Left lung (tissue), 10 donors: ENCODE data around the gene UQCR10. TPM values are rescaled to one million over a fixed set of nuclear protein-coding genes. Genes with fewer than 3 reads are reported as not detected.

Experiments used
- ATAC-seq: fragments of 200-7000 bp; cut with Tn5 transposase; one replicate; pipeline ENCODE4 v1.9.1; 2020; ENCODE audit warnings: moderate library complexity
- DNase-seq, 4 donors: peaks; one replicate each; pipeline ENCODE4 v3.0.0-alpha.2; 2013 to 2020
- H3K27ac ChIP-seq, 2 donors: fragments of 200-600 bp; sonication (generic) in 1 of 2; one replicate each; pipeline versions ENCODE4 v1.5.0 to v1.8.0; 2020 to 2021
- H3K27me3 ChIP-seq, 2 donors: fragments of 200-600 bp; sonication (generic) in 1 of 2; one replicate each; pipeline versions ENCODE4 v1.5.0 to v1.8.0; 2020 to 2021
- H3K36me3 ChIP-seq, 2 donors: fragments of 200-600 bp; sonication (generic) in 1 of 2; one replicate each; pipeline versions ENCODE4 v1.5.0 to v1.8.0; 2020 to 2021
- H3K4me1 ChIP-seq, 2 donors: fragments of 200-600 bp; one replicate each; pipeline ENCODE4 v1.8.0; 2021
- H3K4me3 ChIP-seq, 2 donors: fragments of 200-600 bp; sonication (generic) in 1 of 2; one replicate each; pipeline versions ENCODE4 v1.5.0 to v1.8.0; 2020 to 2021; ENCODE audit warnings: mild to moderate bottlenecking in 1 of 2
- H3K9me3 ChIP-seq, 2 donors: fragments of 200-600 bp; sonication (generic) in 1 of 2; one replicate each; pipeline versions ENCODE4 v1.5.0 to v1.8.0; 2020 to 2021
- CTCF ChIP-seq, 2 donors: fragments of 200-600 bp; sonication (generic) in 1 of 2; IDR thresholded peaks; one replicate each; pipeline versions ENCODE4 v1.5.0 to v1.8.0; 2021; ENCODE audit warnings: antibody characterized with exemption in 2 of 2
- intact Hi-C, 2 donors: fragments of 100-400 bp; cut with DNase I; formaldehyde crosslinking; loops; one replicate each; pipeline versions ENCODE4 v1.11.2 to v1.14.2; 2022
- polyA plus RNA-seq, 6 donors: library from polyadenylated mRNA; unstranded; fragments of 120-200 nt; gene quantifications; one replicate each; pipeline ENCODE4 v1.2.1, GENCODE V29; 2013; ENCODE audit not compliant: insufficient read length in 6 of 6
- total RNA-seq, 2 donors: library from RNA; stranded (reverse); fragmentation: NEBNext Ultra II Directional; extraction: Animal tissue kit (Norgen Biotek cat#: 25700); gene quantifications; one replicate each; pipeline ENCODE4 v1.2.1, GENCODE V29; 2021
- donor health status: DM: no; HTN: yes; CAD: no.
- donor health status: DM: no; HTN: no; CAD: no.

Gene UQCR10
- total and polyA plus RNA-seq, 8 donors = 77.4 to 154 (median 116) TPM

- Histone ChIP-seq H3K4me3 (peak overlapping the region; percentile 75 to 89), H3K27ac (peak overlapping the region; percentile 79 to 91)
Observed at GRCh38 chr22:29768052-29768693, 1.0 kb downstream of the UQCR10 start.

GRCh38 chr22:29769723-29770321, 2.7 kb downstream of the UQCR10 start:
- Histone ChIP-seq H3K27me3 (no peaks in the 10 kb centered on the region), H3K36me3 (peaks cover 0 to 23% of the 10 kb centered on the region in 2 donors), H3K4me3 (no peak overlapping the region), H3K4me1 (peaks cover 19 to 33% of the 10 kb centered on the region in 2 donors), H3K9me3 (no peaks in the 10 kb centered on the region), H3K27ac (peak overlapping the region in 1 of 2 donors; percentile 11)
- ATAC-seq (peak; percentile 12), DNase-seq (peak in 3 of 4 donors; percentile 3 to 58 (median 57))
- intact Hi-C loops = no loop called here
- TF ChIP-seq CTCF (IDR thresholded peaks at IDR 0.05) = no peak

More at GRCh38 chr22:29768052-29768693, 1.0 kb downstream of the UQCR10 start:
- intact Hi-C loops = no loop called here
- H3K36me3 ChIP-seq = peaks cover 0 to 23% of the 10 kb centered on the region in 2 donors
- no peaks in the 10 kb centered on the region for H3K9me3 ChIP-seq
- no peak for TF ChIP-seq CTCF (IDR thresholded peaks at IDR 0.05)
- peaks cover 19 to 38% of the 10 kb centered on the region in 2 donors for H3K4me1 ChIP-seq
- ATAC-seq (no peak), DNase-seq (peak in 1 of 4 donors; percentile 3)
- H3K27me3 ChIP-seq = no peaks in the 10 kb centered on the region

GRCh38 chr22:29772170-29772641, 5.0 kb downstream of the UQCR10 start:
- Histone ChIP-seq H3K27ac (no peak overlapping the region), H3K4me3 (no peak overlapping the region), H3K9me3 (no peaks in the 10 kb centered on the region), H3K36me3 (peaks cover 0 to 23% of the 10 kb centered on the region in 2 donors), H3K27me3 (no peaks in the 10 kb centered on the region), H3K4me1 (peaks cover 12 to 20% of the 10 kb centered on the region in 2 donors)
- DNase-seq (peak in 1 of 4 donors; percentile 18), ATAC-seq (peak; percentile 48)
- TF ChIP-seq CTCF (IDR thresholded peaks at IDR 0.05) = peak in 1 of 2 donors; percentile 17
- intact Hi-C loops = no loop called here

- Histone ChIP-seq H3K27me3 (no peaks in the 10 kb centered on the region), H3K4me3 (no peak overlapping the region), H3K36me3 (peaks cover 0 to 23% of the 10 kb centered on the region in 2 donors), H3K27ac (no peak overlapping the region), H3K4me1 (peaks cover 7 to 14% of the 10 kb centered on the region in 2 donors), H3K9me3 (no peaks in the 10 kb centered on the region)
- DNase-seq (peak in 1 of 4 donors; percentile 32), ATAC-seq (peak; percentile 6)
- no peak for TF ChIP-seq CTCF (IDR thresholded peaks at IDR 0.05)
- intact Hi-C loops = no loop called here
Observed at GRCh38 chr22:29773233-29773632, 6.1 kb downstream of the UQCR10 start.

- Histone ChIP-seq H3K36me3 (no peaks in the 10 kb centered on the region), H3K27ac (no peak overlapping the region), H3K27me3 (no peaks in the 10 kb centered on the region), H3K4me3 (no peak overlapping the region), H3K9me3 (no peaks in the 10 kb centered on the region), H3K4me1 (peaks cover 9 to 19% of the 10 kb centered on the region in 2 donors)
- intact Hi-C loops = no loop called here
- DNase-seq (no peak), ATAC-seq (no peak)
- TF ChIP-seq CTCF (IDR thresholded peaks at IDR 0.05) = no peak
Observed at GRCh38 chr22:29780220-29780619, 13.1 kb downstream of the UQCR10 start.
